Esophagus squamous epithelium (tissue), 5 donors: ENCODE results near the gene CANT1. TPM values are rescaled to one million over a fixed set of nuclear protein-coding genes. Genes with fewer than 3 reads are reported as not detected.
"Not testable (repeated sequence)": the region's sequence is repeated elsewhere in the genome, so short reads cannot be mapped to it uniquely, and the experiment has no call there.

Source experiments
- DNase-seq: peaks from one replicate; lab custom pipeline; 2025; lab: John Stamatoyannopoulos, UW
- H3K27ac ChIP-seq, 4 donors: fragments of 200-600 bp; sonication (generic); one replicate each; pipeline ENCODE4 v1.5.1; 2016 to 2019; ENCODE audit warnings: mild to moderate bottlenecking in 1 of 4
- H3K27me3 ChIP-seq, 4 donors: fragments of 200-600 bp; sonication (generic); 1 replicate in 3 of 4; 2 replicates in 1 of 4; pipeline versions ENCODE4 v1.5.1 to v1.6.0; 2017 to 2021; ENCODE audit warnings: antibody characterized with exemption in 1 of 4
- H3K36me3 ChIP-seq, 3 donors: fragments of 200-600 bp; sonication (generic); one replicate each; pipeline ENCODE4 v1.5.1; 2016 to 2019
- H3K4me1 ChIP-seq, 3 donors: fragments of 200-600 bp; sonication (generic); one replicate each; pipeline ENCODE4 v1.5.1; 2017 to 2019
- H3K4me3 ChIP-seq, 4 donors: fragments of 200-600 bp; sonication (generic); 1 replicate in 3 of 4; 2 replicates in 1 of 4; pipeline ENCODE4 v1.5.1; 2016 to 2019; ENCODE audit warnings: mild to moderate bottlenecking in 2 of 4, moderate library complexity in 1 of 4
- H3K9me3 ChIP-seq, 3 donors: fragments of 200-600 bp; sonication (generic); one replicate each; pipeline ENCODE4 v1.5.1; 2016 to 2019
- POLR2A ChIP-seq, 4 donors: fragments of 450-650 bp; IDR thresholded peaks; one replicate each; pipeline ENCODE4 v1.6.1; 2017; ENCODE audit warnings: antibody characterized with exemption in 4 of 4, mild to moderate bottlenecking in 4 of 4, moderate library complexity in 3 of 4
- WGBS, 2 donors: methylation state at CpG; one replicate each; pipeline ENCODE4 v1.1.5; 2018; 5-methylcytosine and 5-hydroxymethylcytosine counted together
- intact Hi-C: fragments of 100-400 bp; cut with DNase I; formaldehyde crosslinking; loops from one replicate; pipeline ENCODE4 v1.15.0; 2022
- total RNA-seq, 4 donors: library from RNA; depleted of rRNA; stranded (reverse); fragments of >200 nt; gene quantifications; one replicate each; pipeline ENCODE4 v1.1.0, GENCODE V29; 2016
- TF ChIP-seq, protein P1 (sequence below), 6 experiments: fragments of 450-650 bp in 4 of 6; fragments of 200-600 bp in 2 of 6; sonication (generic) in 2 of 6; IDR thresholded peaks; one replicate each; pipeline ENCODE4 v1.5.1; 2016 to 2019; ENCODE audit warnings: antibody characterized with exemption in 6 of 6, mild to moderate bottlenecking in 4 of 6, moderate library complexity in 4 of 6
- donor health status: DM: yes; HTN: yes; CAD: no.

The CANT1 gene
- total RNA-seq, 4 donors from 2014 or later: 36.2 to 58.8 (median 38.3) TPM

DNA sequence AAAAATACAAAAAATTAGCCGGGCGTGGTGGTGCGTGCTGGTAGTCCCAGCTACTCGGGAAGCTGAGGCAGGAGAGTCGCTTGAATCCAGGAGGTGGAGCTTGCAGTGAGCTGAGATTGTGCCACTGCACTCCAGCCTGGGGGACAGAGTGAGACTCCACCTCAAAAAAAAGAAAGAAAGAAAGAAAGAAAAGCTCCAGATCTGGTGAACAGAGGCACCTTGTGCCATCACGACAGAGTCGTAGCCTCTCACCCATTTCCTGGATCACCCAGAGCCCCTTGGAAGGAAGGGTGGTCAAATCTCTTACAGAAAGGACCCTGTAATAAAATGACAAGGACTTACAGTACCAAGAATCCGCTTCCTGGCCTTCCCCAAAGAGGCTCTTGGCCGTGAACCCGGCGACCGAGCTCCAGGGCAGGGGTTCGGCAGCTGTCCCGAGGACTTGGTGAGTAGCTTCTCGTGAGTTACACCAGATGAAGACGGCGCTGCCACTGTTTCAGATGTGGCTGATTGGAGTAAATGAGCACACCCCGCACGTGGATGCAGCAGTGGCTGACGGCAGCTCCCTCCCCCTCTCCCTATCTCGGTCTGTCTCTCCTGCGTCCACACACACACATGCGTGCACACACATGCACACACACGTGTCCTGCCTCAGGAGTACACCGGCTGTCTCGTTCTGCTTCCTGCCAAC lies 43.3 kb downstream of the CANT1 start:
- Histone ChIP-seq H3K27ac (no peak overlapping the region), H3K27me3 (no peaks in the 10 kb centered on the region), H3K4me3 (no peak overlapping the region), H3K36me3 (peaks cover 0 to 37% (median 0%) of the 10 kb centered on the region in 3 donors), H3K4me1 (peaks cover 4 to 23% (median 6%) of the 10 kb centered on the region in 3 donors), H3K9me3 (no peaks in the 10 kb centered on the region)
- TF ChIP-seq, protein P1, sequence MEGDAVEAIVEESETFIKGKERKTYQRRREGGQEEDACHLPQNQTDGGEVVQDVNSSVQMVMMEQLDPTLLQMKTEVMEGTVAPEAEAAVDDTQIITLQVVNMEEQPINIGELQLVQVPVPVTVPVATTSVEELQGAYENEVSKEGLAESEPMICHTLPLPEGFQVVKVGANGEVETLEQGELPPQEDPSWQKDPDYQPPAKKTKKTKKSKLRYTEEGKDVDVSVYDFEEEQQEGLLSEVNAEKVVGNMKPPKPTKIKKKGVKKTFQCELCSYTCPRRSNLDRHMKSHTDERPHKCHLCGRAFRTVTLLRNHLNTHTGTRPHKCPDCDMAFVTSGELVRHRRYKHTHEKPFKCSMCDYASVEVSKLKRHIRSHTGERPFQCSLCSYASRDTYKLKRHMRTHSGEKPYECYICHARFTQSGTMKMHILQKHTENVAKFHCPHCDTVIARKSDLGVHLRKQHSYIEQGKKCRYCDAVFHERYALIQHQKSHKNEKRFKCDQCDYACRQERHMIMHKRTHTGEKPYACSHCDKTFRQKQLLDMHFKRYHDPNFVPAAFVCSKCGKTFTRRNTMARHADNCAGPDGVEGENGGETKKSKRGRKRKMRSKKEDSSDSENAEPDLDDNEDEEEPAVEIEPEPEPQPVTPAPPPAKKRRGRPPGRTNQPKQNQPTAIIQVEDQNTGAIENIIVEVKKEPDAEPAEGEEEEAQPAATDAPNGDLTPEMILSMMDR (IDR thresholded peaks at IDR 0.05): no peak
- no peak for TF ChIP-seq POLR2A (IDR thresholded peaks at IDR 0.05)
- DNase-seq: no peak
- intact Hi-C loops: no loop called here
- WGBS, 2 donors: 68 to 75% methylated on average over 16 to 21 of the region's 26 CpGs

DNA sequence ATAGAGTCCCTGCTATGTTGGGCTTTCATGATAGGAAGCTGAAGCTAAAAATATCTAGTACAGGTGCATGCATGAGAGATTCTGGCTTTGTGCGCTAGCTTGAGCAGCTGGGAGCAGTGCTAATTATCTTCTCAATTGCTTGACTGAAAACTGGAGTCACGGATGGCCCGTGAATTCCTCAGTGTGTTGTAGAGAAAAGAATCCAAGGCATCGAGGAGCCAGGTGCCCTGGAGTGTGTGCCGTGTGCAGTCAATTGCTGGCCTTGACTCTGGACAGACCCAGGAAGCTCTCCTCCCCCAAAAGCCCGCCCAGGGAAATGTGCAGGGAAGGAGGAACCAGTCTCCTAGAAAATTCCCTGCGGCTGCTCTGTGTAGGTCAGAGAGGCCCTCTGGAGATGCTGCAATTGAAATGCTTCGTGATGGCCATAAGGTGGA lies 44.1 kb downstream of the CANT1 start:
- no peaks in the 10 kb centered on the region for H3K27me3 ChIP-seq
- H3K27ac ChIP-seq: no peak overlapping the region
- TF ChIP-seq, protein P1 (IDR thresholded peaks at IDR 0.05): no peak
- TF ChIP-seq POLR2A (IDR thresholded peaks at IDR 0.05): no peak
- H3K36me3 ChIP-seq: peaks cover 0 to 37% (median 0%) of the 10 kb centered on the region in 3 donors
- DNase-seq: no peak
- WGBS, 2 donors: 70 to 85% methylated on average over 6 to 7 of the region's 8 CpGs
- intact Hi-C loops: no loop called here
- peaks cover 0 to 19% (median 0%) of the 10 kb centered on the region in 3 donors for H3K4me1 ChIP-seq
- H3K4me3 ChIP-seq: no peak overlapping the region
- no peaks in the 10 kb centered on the region for H3K9me3 ChIP-seq

DNA sequence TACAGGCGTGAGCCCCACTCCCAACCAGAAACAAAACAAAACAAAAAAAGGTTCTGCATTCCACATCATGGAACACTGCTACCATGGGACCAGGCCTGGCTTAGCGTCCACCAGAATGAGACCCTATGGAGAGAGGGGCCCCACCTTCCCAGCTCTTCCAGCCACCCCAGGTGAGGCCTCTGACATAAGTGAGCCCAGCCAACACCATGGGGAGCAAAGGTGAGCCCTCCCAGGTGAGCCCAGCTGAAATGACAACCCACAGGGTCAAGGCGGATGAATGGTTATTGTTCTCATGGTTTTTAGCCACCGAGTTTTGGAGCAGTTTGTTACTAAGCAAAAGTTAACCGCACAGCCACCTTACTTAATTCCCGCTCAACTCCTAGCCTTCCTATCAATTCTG lies 46.2 kb downstream of the CANT1 start:
- intact Hi-C loops: no loop called here
- no peak for TF ChIP-seq POLR2A (IDR thresholded peaks at IDR 0.05)
- TF ChIP-seq, protein P1 (IDR thresholded peaks at IDR 0.05): no peak

DNA sequence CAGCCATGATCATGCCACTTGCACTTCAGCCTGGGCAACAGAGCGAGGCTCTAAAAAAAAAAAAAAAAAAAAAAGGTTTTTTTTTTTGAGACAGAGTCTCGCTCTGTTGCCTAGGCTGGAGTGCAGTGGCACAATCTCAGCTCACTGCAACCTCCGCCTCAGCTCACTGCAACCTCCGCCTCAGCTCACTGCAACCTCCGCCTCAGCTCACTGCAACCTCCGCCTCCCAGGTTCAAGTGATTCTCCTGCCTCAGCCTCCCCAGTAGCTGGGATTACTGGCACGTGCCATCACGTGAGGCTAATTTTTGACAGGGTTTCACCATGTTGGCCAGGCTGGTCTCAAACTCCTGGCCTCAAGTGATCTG lies 46.6 kb downstream of the CANT1 start:
- H3K4me1 ChIP-seq: peaks cover 0 to 11% (median 0%) of the 10 kb centered on the region in 3 donors
- 90 to 96% methylated on average over 4 to 7 of the region's 8 CpGs for WGBS, 2 donors
- intact Hi-C loops, DNase-seq, H3K4me3 ChIP-seq, H3K27me3 ChIP-seq, H3K27ac ChIP-seq, H3K9me3 ChIP-seq: not testable (repeated sequence)
- H3K36me3 ChIP-seq: peaks cover 0 to 12% (median 0%) of the 10 kb centered on the region in 3 donors

More for the DNA sequence above, 46.2 kb downstream of the CANT1 start:
- Histone ChIP-seq H3K4me1 (peaks cover 0 to 11% (median 0%) of the 10 kb centered on the region in 3 donors), H3K27me3 (no peaks in the 10 kb centered on the region), H3K27ac (no peak overlapping the region), H3K36me3 (peaks cover 0 to 16% (median 0%) of the 10 kb centered on the region in 3 donors), H3K9me3 (no peaks in the 10 kb centered on the region), H3K4me3 (no peak overlapping the region)
- 75 to 98% methylated on average over 4 to 5 of the region's 6 CpGs for WGBS, 2 donors
- DNase-seq: no peak

DNA sequence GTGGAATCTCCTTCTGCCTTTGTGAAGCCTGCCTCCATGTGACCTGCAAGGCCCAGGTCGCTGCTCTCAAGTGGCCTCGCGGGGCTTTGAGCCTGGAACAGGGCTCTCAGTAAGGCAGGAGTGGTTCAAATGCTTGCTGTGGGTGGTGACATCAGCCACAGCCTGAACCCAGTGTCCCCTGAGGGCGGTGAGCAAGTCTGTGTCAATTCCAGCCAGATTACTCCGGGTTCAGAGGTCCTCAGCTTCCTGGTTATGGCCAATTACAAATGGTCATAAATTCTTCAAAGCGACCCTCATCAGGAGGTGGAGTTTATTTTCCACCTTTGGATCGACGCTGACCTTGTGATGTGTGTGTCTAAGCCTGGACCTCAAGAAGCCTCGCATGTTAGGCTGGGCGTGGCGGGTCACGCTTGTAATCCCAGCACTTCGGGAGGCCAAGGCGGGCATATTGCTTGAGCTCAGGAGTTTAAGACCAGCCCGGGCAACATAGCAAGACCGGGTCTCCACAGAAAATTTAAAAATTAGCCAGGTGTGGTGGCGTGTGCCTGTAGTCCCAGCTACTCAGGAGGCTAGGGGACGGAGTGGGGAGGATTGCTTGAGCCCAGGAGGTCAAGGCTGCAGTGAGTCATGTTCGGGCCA lies 47.1 kb downstream of the CANT1 start:
- 67 to 73% methylated on average over 1 to 18 of the region's 19 CpGs for WGBS, 2 donors
- Histone ChIP-seq H3K9me3 (no peaks in the 10 kb centered on the region), H3K27me3 (no peaks in the 10 kb centered on the region), H3K27ac (no peak overlapping the region), H3K4me3 (no peak overlapping the region), H3K4me1 (peaks cover 0 to 11% (median 0%) of the 10 kb centered on the region in 3 donors), H3K36me3 (peaks cover 0 to 7% (median 0%) of the 10 kb centered on the region in 3 donors)
- TF ChIP-seq POLR2A (IDR thresholded peaks at IDR 0.05): no peak
- TF ChIP-seq, protein P1 (IDR thresholded peaks at IDR 0.05): no peak
- no peak for DNase-seq
- intact Hi-C loops: no loop called here
